HG02943 (cell line): Measurements from ENCODE around the gene MADD.

Experiments
- ATAC-seq: cut with Tn5 transposase; IDR thresholded peaks from one replicate; pipeline ENCODE4 v1.9.1; 2021; ENCODE audit warnings: mild to moderate bottlenecking, low read depth, moderate library complexity; ENCODE audit not compliant: unreplicated experiment

MADD gene

GRCh38 chr11:47378010-47378835 is 108.3 kb downstream of the MADD start, which contains the start of gene SPI1:
TSS of gene SPI1 (minus strand) at chr11:47378547. CDS start at chr11:47378353, 194 bp downstream.
- peak; percentile 86 for ATAC-seq

GRCh38 chr11:47378836-47379170 is 108.9 kb downstream of the MADD start:
- ATAC-seq = peak; percentile 16

GRCh38 chr11:47379317-47379716 is 109.4 kb downstream of the MADD start:
- no peak for ATAC-seq
